NK-92 (cell line): Measurements from ENCODE around the gene FNDC5.

Experiments used
- DNase-seq: peaks from one replicate; lab custom pipeline; 2025; ENCODE audit not compliant: unreplicated experiment; lab: John Stamatoyannopoulos, UW

Gene FNDC5

DNA sequence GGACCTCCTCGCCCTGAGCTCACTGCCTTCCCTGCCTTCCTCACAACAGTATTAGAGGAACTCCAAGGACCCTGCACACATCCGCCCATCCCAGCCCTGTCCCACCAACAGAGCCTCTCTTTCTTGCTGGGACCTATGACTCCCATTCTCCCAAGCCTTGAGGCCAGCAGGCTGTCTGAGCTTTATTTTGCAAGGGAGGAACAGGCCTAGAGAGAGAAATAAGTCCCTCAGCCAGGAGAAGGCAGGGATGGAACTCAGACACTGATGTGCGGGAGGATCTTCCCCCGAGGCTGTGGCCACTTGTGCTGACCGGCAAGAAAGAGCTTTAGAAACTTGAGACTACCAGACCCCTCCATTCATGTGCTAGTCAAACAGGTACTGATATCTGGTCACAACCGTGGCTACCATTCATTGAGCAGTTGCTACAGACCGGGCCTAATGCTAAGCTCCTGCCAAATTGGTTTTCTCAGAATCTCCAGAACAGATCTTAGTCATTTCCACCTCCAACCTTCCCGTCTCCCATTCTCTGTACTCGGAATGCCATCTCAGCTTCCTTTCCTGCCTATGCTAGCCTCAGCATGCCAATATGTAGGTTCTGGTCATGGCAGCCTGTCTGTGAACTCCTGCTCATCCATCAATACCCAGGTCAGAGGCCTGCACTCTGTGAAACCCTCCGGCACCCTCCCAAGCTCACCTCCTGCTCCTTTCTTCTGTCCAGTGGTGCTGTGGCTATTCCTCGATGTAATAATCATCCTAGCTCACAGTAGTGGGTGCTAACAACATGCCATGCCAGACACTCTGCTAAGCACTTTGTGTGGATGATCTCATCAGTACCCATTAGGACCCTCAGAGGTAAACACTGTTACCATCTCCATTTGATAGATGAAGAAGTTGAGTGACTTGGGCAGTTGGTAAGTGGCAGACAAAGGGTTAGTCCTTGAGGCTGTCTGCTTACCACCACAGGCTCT is 26.7 kb upstream of the FNDC5 start:
- DNase-seq = no peak

- DNase-seq = no peak
Observed at GRCh38 chr1:32896451-32896850, 25.7 kb upstream of the FNDC5 start.

- no peak for DNase-seq
Observed at GRCh38 chr1:32895325-32896215, 24.9 kb upstream of the FNDC5 start.

DNA sequence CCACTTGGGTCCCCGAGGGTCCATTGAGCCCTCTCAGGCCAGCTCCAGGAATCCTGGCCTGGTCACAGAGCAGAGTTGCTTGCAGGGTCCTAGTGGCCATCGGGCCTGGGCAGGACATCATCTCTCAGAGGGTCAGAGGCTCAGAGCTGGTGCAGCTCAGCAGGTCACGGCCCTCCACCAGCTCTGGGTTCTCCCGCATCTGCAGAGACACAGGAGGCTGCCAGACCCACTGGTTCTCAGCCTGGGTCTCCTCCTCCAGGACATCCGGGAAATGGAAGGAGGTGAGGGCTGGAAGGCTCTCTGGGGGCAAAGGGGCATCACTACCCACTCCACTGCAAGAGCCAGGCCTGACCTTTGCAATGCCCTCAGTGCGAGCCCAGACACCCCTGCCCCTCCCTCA is 24.0 kb upstream of the FNDC5 start:
- DNase-seq = no peak

DNA sequence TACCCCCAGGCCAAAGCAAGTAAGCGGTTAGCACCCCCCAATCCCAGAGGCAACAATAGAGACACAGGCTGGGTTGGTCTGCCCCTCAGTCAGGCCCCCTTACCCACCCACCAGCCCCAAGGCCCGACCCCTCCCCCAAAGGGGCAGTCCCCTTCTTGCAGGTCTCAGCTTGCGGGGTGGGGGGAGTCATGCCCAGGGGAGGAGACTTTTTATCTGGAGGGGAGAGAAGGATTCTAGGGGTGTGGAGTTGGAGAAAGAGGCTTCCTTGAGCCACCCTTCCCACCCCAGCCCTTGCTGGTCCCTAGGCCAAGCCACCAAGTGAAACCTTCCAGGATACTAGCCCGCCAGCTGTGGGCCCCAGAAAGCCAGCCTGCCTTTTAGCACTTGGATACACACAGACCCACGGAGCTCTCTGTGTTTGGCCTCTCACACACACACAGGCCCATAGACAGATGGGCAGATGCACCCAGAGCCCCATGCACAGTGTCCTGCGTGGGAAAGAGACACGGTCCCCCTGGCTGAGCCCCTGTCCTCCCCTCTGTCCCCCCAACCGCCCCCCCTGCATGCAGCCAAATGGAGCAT is 23.4 kb upstream of the FNDC5 start:
- no peak for DNase-seq

DNA sequence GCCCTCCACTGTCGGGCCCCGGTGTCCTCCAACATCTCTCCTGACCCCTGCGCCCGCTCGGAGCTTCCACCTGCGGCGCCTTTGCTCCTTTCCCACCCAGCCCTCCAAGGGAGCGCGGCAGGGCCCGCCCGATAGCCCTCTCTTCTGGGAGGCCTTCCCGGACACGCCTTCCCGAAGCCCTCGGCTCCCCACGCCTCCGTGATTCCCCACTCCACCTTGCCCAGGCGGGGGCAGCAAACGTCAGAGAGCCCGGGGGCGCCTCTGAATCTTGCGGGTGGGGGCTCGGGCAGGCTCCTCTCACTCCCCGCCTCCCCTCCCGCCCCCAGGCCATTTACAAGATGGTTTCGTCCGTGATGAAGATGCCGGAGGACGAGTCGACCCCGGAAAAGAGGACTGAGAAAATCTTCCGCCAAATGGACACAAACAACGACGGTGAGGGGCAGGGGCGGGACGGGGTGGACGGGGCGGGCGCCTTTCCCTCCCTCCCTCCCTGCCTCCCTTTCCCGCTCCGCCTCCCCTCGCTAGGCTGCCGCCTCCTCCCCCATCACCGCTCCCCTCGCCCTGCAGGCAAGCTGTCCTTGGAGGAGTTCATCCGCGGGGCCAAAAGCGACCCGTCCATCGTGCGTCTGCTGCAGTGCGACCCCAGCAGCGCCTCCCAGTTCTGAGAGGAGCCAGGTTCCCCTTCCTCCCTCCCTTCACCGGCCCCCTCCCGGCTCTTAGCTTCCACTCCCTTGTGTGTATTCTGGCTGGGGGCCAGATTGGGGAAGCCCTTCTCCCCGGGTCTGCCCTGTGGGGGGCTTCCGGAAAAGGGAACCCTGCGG is 22.7 kb upstream of the FNDC5 start:
- no peak for DNase-seq

GRCh38 chr1:32892368-32893197 is 21.9 kb upstream of the FNDC5 start:
- no peak for DNase-seq

DNA sequence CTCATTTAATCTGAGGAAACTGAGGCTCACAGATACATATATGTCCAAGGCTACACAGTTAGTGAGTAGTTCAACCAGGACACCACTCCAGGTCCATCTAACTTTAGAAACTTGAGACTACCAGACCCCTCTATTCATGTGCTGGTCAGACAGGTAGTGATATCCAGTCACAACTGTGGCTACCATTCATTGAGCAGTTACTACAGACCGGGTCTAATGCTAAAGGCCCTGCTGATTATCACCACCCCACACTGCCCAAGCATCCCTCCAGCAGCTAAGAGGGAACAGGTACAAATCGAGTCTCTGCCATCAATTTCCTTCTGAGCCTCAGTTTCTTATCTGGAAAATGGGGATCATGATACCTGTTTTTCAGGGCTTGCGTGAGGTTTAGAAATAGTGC is 20.9 kb upstream of the FNDC5 start:
- no peak for DNase-seq

- no peak for DNase-seq
Observed at GRCh38 chr1:32891241-32891570, 20.5 kb upstream of the FNDC5 start.

GRCh38 chr1:32890516-32891240 is 20.0 kb upstream of the FNDC5 start:
- DNase-seq = no peak

DNA sequence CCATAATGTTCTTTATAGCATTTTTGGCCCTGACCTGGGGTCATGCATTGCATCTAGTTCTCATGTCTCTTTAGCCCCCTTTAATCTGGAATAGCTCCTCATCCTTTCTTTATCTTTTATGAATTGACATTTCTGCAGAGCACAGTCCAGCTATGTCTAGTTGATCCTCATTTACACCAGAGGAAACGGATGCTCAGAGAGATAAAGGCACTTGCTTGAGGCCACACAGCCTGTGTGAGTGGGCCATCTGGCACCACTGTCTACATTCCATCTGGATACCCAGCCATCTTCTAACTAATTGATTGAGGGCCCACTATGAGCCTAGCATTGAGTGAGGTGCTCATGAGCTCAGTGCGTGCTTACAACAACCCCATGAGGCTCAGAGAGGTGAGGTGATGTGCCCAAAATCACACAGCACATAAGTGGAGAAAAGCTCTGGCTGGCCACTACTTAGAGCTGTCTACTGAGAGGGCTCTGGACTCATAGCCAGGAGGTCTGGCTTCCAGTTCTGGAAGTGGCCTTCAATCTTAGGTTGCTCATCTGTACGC is 19.1 kb upstream of the FNDC5 start:
- DNase-seq = no peak

DNA sequence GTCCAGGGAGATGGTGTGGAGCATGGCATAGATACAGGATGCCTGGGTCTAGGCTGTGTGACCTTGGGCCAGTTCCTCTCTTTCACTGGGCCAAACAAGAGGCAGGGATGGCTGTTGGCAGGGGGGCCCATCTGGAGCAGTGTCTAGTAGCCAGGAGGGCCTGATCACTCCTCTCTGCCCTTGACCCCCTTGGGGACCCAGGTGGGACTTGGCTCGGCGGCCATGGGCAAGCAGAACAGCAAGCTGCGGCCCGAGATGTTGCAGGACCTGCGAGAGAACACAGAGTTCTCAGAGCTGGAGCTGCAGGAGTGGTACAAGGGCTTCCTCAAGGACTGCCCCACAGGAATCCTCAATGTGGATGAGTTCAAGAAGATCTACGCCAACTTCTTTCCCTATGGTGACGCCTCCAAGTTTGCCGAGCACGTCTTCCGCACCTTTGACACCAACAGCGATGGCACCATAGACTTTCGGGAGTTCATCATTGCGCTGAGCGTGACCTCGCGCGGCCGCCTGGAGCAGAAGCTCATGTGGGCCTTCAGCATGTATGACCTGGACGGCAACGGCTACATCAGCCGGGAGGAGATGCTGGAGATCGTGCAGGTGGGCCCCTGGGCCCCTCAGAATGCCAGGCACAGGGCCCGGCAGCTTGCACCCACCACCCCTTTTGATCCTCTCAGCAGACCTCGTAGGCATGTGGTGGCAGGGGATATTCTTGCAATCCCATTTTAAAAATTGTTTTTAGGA is 18.1 kb upstream of the FNDC5 start:
- DNase-seq = no peak

GRCh38 chr1:32888134-32888533 is 17.4 kb upstream of the FNDC5 start:
- no peak for DNase-seq

- no peak for DNase-seq
Observed at GRCh38 chr1:32887623-32888022, 16.9 kb upstream of the FNDC5 start.

DNA sequence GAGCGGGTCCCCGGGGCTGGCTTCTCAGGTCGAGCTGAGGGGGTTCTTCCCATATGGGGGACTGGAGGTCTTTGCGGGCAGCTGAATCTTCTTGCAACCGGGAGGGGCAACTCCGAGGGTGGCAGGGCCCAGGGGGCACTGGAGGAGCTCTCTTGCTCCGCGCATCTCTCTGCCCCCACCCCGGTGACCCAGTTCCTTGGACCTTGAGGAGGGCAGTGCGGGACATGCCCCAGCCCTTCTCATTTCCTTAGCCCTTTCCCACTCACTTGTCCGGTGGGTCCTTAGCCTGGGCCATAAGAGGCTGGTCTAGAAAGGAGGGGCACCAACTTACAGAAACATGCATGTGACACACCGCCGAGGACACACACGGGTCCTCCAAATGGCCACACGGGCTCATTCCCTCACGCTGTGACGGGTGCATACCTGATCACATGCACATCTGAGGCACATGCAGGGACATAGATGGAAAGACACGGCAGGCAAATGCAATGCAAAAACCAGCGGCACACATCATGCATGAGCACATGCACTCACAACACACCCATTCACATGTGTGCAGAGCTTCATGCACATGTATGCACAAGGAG is 16.2 kb upstream of the FNDC5 start:
- DNase-seq = no peak

DNA sequence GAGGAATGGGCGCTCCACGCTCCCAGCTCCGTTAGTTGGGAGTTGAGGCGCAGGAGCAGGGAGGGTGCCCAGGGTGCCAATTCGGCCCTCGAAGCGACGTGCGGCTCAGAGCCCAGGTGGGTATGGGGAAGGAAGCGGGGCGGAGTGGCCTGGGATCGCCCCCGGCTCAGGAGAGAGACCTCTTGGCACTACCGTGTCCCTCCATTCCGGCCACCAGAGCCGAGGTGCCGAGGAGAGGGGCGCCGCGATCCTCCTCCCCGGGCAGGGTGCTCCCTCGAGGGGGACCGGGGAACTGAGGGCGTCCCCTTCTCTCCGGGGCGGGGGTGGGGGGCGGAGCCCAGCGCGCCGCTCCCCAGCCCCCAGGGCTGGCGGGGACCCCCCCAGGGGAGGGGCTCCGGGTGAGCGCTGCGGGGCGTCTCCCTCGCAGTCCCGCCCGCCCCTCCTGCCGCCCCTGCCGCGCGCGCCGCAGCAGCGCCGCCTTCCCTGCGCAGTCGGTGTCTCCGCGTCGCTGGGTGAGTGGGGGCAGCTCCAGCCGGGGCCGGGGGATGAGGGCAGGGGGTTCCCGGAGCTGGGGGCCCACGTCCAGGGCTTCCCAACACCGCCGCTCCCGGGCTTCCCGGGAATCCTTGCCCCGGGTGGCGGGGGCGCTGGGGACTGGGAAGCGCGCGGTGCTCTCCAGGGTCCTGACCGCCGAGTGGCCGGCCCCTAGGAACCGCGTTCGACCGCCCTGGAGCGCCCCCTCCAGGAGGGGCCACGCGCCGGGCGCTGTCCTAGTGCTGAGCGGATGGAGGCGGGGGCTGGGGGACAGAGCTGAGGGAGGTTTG is 15.5 kb upstream of the FNDC5 start, which contains the start of gene HPCA:
Gene HPCA (plus strand): TSS at position 488 of the 824 bp plus-strand sequence. CDS start 2,408 bp downstream, outside the sequence.
- no peak for DNase-seq

GRCh38 chr1:32885676-32886003 is 14.9 kb upstream of the FNDC5 start:
- no peak for DNase-seq
